Fibroblast of lung (primary cell): ENCODE measurements around the gene TESMIN. TPM values are rescaled to one million over a fixed set of nuclear protein-coding genes. Genes with fewer than 3 reads are reported as not detected.
A peak's percentile ranks its signal among the peaks of the same experiment; 100 is the strongest.

Experiments
- DNase-seq, 2 donors: peaks; one replicate each; pipeline versions ENCODE4 v3.0.0 to v3.0.0-alpha.2; 2010; ENCODE audit warnings: low read depth in 2 of 2
- H2AFZ ChIP-seq: 2 replicates; pipeline ENCODE4 v1.5.1; 2012; ENCODE audit warnings: low read length, control low read depth, inconsistent platforms
- H3K27ac ChIP-seq: 2 replicates; pipeline ENCODE4 v1.5.1; 2011; ENCODE audit warnings: low read length, control low read depth; ENCODE audit not compliant: insufficient read depth
- H3K27me3 ChIP-seq: 2 replicates; pipeline ENCODE4 v1.5.1; 2011; ENCODE audit warnings: mild to moderate bottlenecking, low read length; ENCODE audit not compliant: control insufficient read depth, insufficient read depth
- H3K36me3 ChIP-seq: 2 replicates; pipeline ENCODE4 v1.5.1; 2011; ENCODE audit warnings: low read length; ENCODE audit not compliant: control insufficient read depth, insufficient read depth
- H3K4me1 ChIP-seq: 2 replicates; pipeline ENCODE4 v1.5.1; 2011; ENCODE audit warnings: low read length; ENCODE audit not compliant: control insufficient read depth, insufficient read depth; ENCODE audit errors: extremely low read depth
- H3K4me2 ChIP-seq: 2 replicates; pipeline ENCODE4 v1.5.1; 2011; ENCODE audit warnings: low read length, control low read depth; ENCODE audit not compliant: insufficient read depth; ENCODE audit errors: extremely low read depth
- H3K4me3 ChIP-seq, 4 experiments: fragments of 200-600 bp in 1 of 4; sonication (generic) in 1 of 4; replicated peaks in 1 of 4; 2 replicates each; pipeline ENCODE4 v1.5.1; 2011 to 2016; ENCODE audit warnings: low read length in 4 of 4, low read depth in 3 of 4, mild to moderate bottlenecking in 3 of 4, control low read depth in 2 of 4, inconsistent platforms in 1 of 4, mixed read lengths in 1 of 4; ENCODE audit not compliant: insufficient read depth in 1 of 4; ENCODE audit errors: control extremely low read depth in 1 of 4
- H3K79me2 ChIP-seq: 2 replicates; pipeline ENCODE4 v1.5.1; 2012; ENCODE audit warnings: mild to moderate bottlenecking, low read length, inconsistent platforms; ENCODE audit not compliant: control insufficient read depth, insufficient read depth
- H3K9ac ChIP-seq: 2 replicates; pipeline ENCODE4 v1.5.1; 2011; ENCODE audit warnings: mild to moderate bottlenecking, low read length, control low read depth; ENCODE audit not compliant: insufficient read depth
- H3K9me3 ChIP-seq: 2 replicates; pipeline ENCODE4 v1.5.1; 2012; ENCODE audit warnings: low read depth, low read length; ENCODE audit not compliant: control insufficient read depth, insufficient read depth
- H4K20me1 ChIP-seq: 2 replicates; pipeline ENCODE4 v1.5.1; 2011; ENCODE audit warnings: low read length; ENCODE audit not compliant: control insufficient read depth, insufficient read depth; ENCODE audit errors: extremely low read depth
- CTCF ChIP-seq, 2 donors: IDR thresholded peaks in 1 of 2; conservative IDR thresholded peaks in 1 of 2; 1 replicate in 1 of 2; 2 replicates in 1 of 2; pipeline ENCODE4 v1.5.1; 2011 to 2012; ENCODE audit warnings: low read length in 2 of 2, control low read depth in 1 of 2, inconsistent platforms in 1 of 2, low read depth in 1 of 2, mild to moderate bottlenecking in 1 of 2
- EZH2 ChIP-seq: IDR thresholded peaks from 2 replicates; pipeline ENCODE4 v1.5.1; 2012; ENCODE audit warnings: low read length, control low read depth, mild to moderate bottlenecking; ENCODE audit errors: missing control alignments
- polyA minus RNA-seq: library from RNA; depleted of rRNA, polyadenylated mRNA; stranded (reverse); fragments of >200 nt; gene quantifications from 2 replicates; pipeline ENCODE4 v1.2.3, GENCODE V29; 2011; ENCODE audit warnings: low replicate concordance
- polyA plus RNA-seq, 2 donors: library from polyadenylated mRNA; depleted of rRNA in 1 of 2; stranded (reverse) in 1 of 2; unstranded in 1 of 2; fragments of >200 nt; gene quantifications; 2 replicates each; pipeline ENCODE4 v1.2.1, GENCODE V29; 2011 to 2012; ENCODE audit warnings: missing spikeins in 1 of 2
- total RNA-seq: library from RNA; depleted of rRNA; stranded (reverse); fragments of >200 nt; gene quantifications from 2 replicates; pipeline ENCODE4 v1.2.1, GENCODE V29; 2014

Gene TESMIN
- total RNA-seq: 0.26 and 2.0 TPM in 2 replicates
- 0.51 and 0.70 TPM in 2 replicates for polyA plus RNA-seq
- polyA plus RNA-seq (2012): 1.6 and 3.5 TPM in 2 replicates
- polyA minus RNA-seq: 0.59 and 2.1 TPM in 2 replicates

- Histone ChIP-seq H3K4me3 (peak within 1 kb of the TSS in 3 of 4 experiments; percentile 29 to 49 (median 45)), H3K36me3 (peaks cover 2% of the 10 kb centered on the region), H3K4me1 (no peaks in the 10 kb centered on the region), H3K4me2 (peak within 1 kb of the TSS; percentile 59), H3K27ac (no peak within 1 kb of the TSS), H4K20me1 (no peaks in the 10 kb centered on the region), H3K9me3 (no peaks in the 10 kb centered on the region), H3K79me2 (no peaks in the 10 kb centered on the region), H2AFZ (no peak within 1 kb of the TSS), H3K9ac (peak within 1 kb of the TSS; percentile 16), H3K27me3 (no peaks in the 10 kb centered on the region)
- DNase-seq: peak; percentile 43 to 69
- TF ChIP-seq CTCF (conservative IDR thresholded peaks at IDR 0.05 in 1 of 2, IDR thresholded peaks at IDR 0.05 in 1 of 2; ENCODE audit: low read depth in 1 of 2, low read length in 2 of 2): no peak
- no peak for TF ChIP-seq EZH2
These were observed at the start of gene TESMIN for GRCh38 chr11:68751331-68751856. TSS of gene TESMIN (minus strand) at chr11:68751520. CDS start at chr11:68750660, 860 bp downstream.

- Histone ChIP-seq H3K36me3 (peaks cover 26% of the 10 kb centered on the region), H3K4me3 (no peak overlapping the region), H3K27ac (no peak overlapping the region), H3K4me2 (no peak overlapping the region), H2AFZ (no peak overlapping the region), H3K27me3 (no peaks in the 10 kb centered on the region), H3K9me3 (no peaks in the 10 kb centered on the region), H3K4me1 (no peaks in the 10 kb centered on the region), H3K9ac (no peak overlapping the region), H4K20me1 (no peaks in the 10 kb centered on the region), H3K79me2 (no peaks in the 10 kb centered on the region)
- TF ChIP-seq EZH2: no peak
- peak; percentile 54 to 66 for TF ChIP-seq CTCF (conservative IDR thresholded peaks at IDR 0.05 in 1 of 2, IDR thresholded peaks at IDR 0.05 in 1 of 2; ENCODE audit: low read depth in 1 of 2, low read length in 2 of 2)
- DNase-seq: peak in 1 of 2 donors; percentile 13
These were observed 47.0 kb upstream of the TESMIN start for GRCh38 chr11:68798221-68798813.

GRCh38 chr11:68796801-68797200 lies 45.5 kb upstream of the TESMIN start:
- TF ChIP-seq CTCF (conservative IDR thresholded peaks at IDR 0.05 in 1 of 2, IDR thresholded peaks at IDR 0.05 in 1 of 2; ENCODE audit: low read depth in 1 of 2, low read length in 2 of 2) (no peak), EZH2 (no peak)
- H3K4me3 ChIP-seq: no peak overlapping the region
- H3K9me3 ChIP-seq: no peaks in the 10 kb centered on the region
- H2AFZ ChIP-seq: no peak overlapping the region
- no peaks in the 10 kb centered on the region for H3K27me3 ChIP-seq
- no peaks in the 10 kb centered on the region for H4K20me1 ChIP-seq
- no peak overlapping the region for H3K4me2 ChIP-seq
- H3K27ac ChIP-seq: no peak overlapping the region
- peak in 1 of 2 donors; percentile 20 for DNase-seq
- H3K9ac ChIP-seq: no peak overlapping the region
- no peaks in the 10 kb centered on the region for H3K79me2 ChIP-seq
- H3K4me1 ChIP-seq: no peaks in the 10 kb centered on the region
- peaks cover 31% of the 10 kb centered on the region for H3K36me3 ChIP-seq
